ENCODE measurements around the gene GRID1. TPM values are rescaled to one million over a fixed set of nuclear protein-coding genes. Genes with fewer than 3 reads are reported as not detected.

The GRID1 gene
- polyA plus RNA-seq, 4 donors, result 1.4 to 1.9 (median 1.6) TPM

- DNase-seq (ENCODE audit: low read depth in 4 of 4, low spot score in 2 of 4), result no peak
Measured at GRCh38 chr10:86060386-86061277, 306.0 kb downstream of the GRID1 start.

GRCh38 chr10:86059892-86060291 lies 306.7 kb downstream of the GRID1 start:
- no peak for DNase-seq (ENCODE audit: low read depth in 4 of 4, low spot score in 2 of 4)

- no peak for DNase-seq (ENCODE audit: low read depth in 4 of 4, low spot score in 2 of 4)
Measured at GRCh38 chr10:86058964-86059363, 307.6 kb downstream of the GRID1 start.

- no peak for DNase-seq (ENCODE audit: low read depth in 4 of 4, low spot score in 2 of 4)
Measured at GRCh38 chr10:86057708-86058107, 308.9 kb downstream of the GRID1 start.

- DNase-seq (ENCODE audit: low read depth in 4 of 4, low spot score in 2 of 4), result no peak
Measured at GRCh38 chr10:86056672-86057071, 309.9 kb downstream of the GRID1 start.

- DNase-seq (ENCODE audit: low read depth in 4 of 4, low spot score in 2 of 4), result no peak
Measured at GRCh38 chr10:86055928-86056327, 310.7 kb downstream of the GRID1 start.

GRCh38 chr10:86053675-86054074 lies 312.9 kb downstream of the GRID1 start:
- no peak for DNase-seq (ENCODE audit: low read depth in 4 of 4, low spot score in 2 of 4)

- no peak for DNase-seq (ENCODE audit: low read depth in 4 of 4, low spot score in 2 of 4)
Measured at GRCh38 chr10:86051586-86051985, 315.0 kb downstream of the GRID1 start.

GRCh38 chr10:86049442-86049841 lies 317.2 kb downstream of the GRID1 start:
- DNase-seq (ENCODE audit: low read depth in 4 of 4, low spot score in 2 of 4), result no peak

- DNase-seq (ENCODE audit: low read depth in 4 of 4, low spot score in 2 of 4), result no peak
Measured at GRCh38 chr10:86048973-86049372, 317.6 kb downstream of the GRID1 start.

GRCh38 chr10:86048571-86048970 lies 318.0 kb downstream of the GRID1 start:
- no peak for DNase-seq (ENCODE audit: low read depth in 4 of 4, low spot score in 2 of 4)

- no peak for DNase-seq (ENCODE audit: low read depth in 4 of 4, low spot score in 2 of 4)
Measured at GRCh38 chr10:86047588-86047987, 319.0 kb downstream of the GRID1 start.

GRCh38 chr10:86046845-86047460 lies 319.6 kb downstream of the GRID1 start:
- no peak for DNase-seq (ENCODE audit: low read depth in 4 of 4, low spot score in 2 of 4)

GRCh38 chr10:86045896-86046295 lies 320.7 kb downstream of the GRID1 start:
- DNase-seq (ENCODE audit: low read depth in 4 of 4, low spot score in 2 of 4), result no peak

GRCh38 chr10:86044029-86044428 lies 322.6 kb downstream of the GRID1 start:
- DNase-seq (ENCODE audit: low read depth in 4 of 4, low spot score in 2 of 4), result no peak

GRCh38 chr10:86043236-86043635 lies 323.4 kb downstream of the GRID1 start:
- DNase-seq (ENCODE audit: low read depth in 4 of 4, low spot score in 2 of 4), result no peak

- no peak for DNase-seq (ENCODE audit: low read depth in 4 of 4, low spot score in 2 of 4)
Measured at GRCh38 chr10:86042161-86042560, 324.4 kb downstream of the GRID1 start.

- DNase-seq (ENCODE audit: low read depth in 4 of 4, low spot score in 2 of 4), result no peak
Measured at GRCh38 chr10:86041116-86041515, 325.5 kb downstream of the GRID1 start.

- DNase-seq (ENCODE audit: low read depth in 4 of 4, low spot score in 2 of 4), result no peak
Measured at GRCh38 chr10:86038371-86038770, 328.2 kb downstream of the GRID1 start.

GRCh38 chr10:86037096-86037495 lies 329.5 kb downstream of the GRID1 start:
- DNase-seq (ENCODE audit: low read depth in 4 of 4, low spot score in 2 of 4), result no peak

GRCh38 chr10:86036544-86036831 lies 330.1 kb downstream of the GRID1 start:
- no peak for DNase-seq (ENCODE audit: low read depth in 4 of 4, low spot score in 2 of 4)

- no peak for DNase-seq (ENCODE audit: low read depth in 4 of 4, low spot score in 2 of 4)
Measured at GRCh38 chr10:86035791-86036543, 330.6 kb downstream of the GRID1 start.

All from left renal cortex interstitium (tissue), 4 donors.